Activated CD8-positive, alpha-beta memory T cell treated with anti-CD3 and anti-CD28 coated beads, Interleukin-2, amount 50 U/mL, for 4 hours (primary cell): ENCODE results near the gene NBPF26.
A peak's percentile ranks its signal among the peaks of the same experiment; 100 is the strongest.
"Not testable (repeated sequence)": the region's sequence is repeated elsewhere in the genome, so short reads cannot be mapped to it uniquely, and the experiment has no call there.

Experiments used
- DNase-seq: peaks from one replicate; pipeline ENCODE4 v3.0.0-alpha.2; 2020

The NBPF26 gene

DNA sequence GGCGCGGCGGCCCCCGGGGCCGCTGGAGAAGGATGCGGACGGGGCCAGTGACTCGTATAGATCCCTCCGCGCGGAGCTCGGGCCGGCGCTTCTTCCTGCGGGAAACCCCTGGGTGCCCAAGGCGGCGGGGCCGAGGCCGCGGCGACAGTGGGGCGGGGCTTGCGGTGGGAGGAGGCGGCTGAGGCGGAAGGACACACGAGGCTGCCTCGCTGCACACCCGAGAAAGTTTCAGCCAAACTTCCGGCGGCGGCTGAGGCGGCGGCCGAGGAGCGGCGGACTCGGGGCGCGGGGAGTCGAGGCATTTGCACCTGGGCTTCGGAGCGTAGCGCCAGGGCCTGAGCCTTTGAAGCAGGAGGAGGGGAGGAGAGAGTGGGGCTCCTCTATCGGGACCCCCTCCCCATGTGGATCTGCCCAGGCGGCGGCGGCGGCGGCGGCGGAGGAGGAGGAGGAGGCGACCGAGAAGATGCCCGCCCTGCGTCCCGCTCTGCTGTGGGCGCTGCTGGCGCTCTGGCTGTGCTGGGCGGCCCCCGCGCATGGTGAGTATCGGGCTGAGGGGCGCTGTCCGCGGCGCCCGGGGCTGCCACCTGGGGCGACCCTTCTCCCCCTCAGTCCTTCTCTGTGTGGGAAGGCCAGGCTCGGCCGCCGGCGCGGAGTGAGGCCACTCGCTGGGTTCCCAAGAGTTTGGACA lies at the start of gene NBPF26:
NBPF26 (plus strand) TSS at position 231 of the 688 bp plus-strand sequence.
- DNase-seq, result peak; percentile 65

DNA sequence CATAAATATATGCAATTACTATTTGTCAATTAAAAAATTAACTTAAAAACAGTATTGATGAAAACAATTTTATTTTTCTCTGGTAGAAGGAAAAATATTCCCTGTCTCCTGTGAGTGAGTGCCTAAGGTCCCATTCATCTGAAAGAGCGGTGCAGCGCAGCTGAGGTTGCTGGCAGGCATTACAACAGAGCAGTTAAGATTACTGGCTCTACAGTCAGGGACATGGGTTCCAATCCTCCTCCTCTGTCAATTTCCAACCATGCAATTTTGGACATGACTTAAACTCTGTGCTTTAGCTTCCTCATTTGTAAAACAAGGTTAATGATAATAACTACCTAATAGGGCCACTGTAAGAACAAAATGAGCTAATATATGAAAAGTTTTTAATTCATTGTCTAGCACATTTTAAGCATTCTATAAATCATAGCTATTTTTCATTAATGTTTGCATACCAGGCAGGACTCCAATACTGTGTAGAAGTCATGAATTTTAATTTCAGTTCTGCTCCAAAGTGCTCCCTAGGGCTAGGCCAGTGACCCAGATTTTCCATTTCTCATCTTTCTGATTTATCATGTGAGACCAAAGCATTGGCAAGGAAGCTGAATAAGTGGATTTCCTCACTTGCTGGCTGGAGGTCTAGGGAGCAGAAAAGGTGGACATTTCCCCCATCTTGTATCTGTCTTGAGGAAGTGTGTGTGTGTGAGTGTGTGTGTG lies 43.5 kb upstream of the NBPF26 start:
- not testable (repeated sequence) for DNase-seq

DNA sequence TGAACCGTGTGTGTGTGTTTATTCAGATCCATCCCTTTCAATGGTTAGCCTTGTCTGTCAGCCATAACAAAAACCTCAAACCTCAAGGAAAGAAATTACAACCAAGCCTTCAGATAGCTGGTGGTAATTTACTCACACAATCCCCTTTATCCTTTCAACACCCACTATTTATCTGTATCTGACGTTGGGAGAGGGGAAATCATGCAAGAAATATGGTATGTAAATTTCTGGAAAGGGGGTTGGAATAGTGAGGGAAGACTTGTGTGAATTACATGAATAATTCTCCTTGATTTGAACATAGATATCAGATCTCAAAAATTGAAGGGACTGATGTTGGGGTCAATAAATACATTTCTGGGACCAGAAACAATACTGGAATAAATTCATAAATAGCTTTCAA lies 42.8 kb upstream of the NBPF26 start:
- not testable (repeated sequence) for DNase-seq

DNA sequence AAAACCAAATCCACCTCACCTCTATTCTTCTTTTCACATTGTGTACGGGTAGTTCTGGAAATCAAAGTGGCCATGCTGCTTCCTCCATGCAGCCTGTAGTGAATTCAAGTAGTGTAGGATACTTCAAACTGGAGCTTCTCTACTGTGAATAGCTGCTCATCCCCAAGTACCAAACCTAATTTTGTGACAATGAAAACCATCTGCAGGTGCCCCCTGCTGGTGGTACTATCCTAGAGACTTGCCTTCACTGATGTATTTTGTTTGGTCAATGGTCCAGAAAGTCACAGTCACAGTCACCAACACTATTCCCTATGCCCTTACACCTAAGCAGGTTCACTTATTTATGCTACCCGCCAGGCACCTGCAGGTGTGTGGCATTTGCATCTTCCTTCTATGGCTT lies 39.3 kb upstream of the NBPF26 start:
- DNase-seq, result not testable (repeated sequence)

DNA sequence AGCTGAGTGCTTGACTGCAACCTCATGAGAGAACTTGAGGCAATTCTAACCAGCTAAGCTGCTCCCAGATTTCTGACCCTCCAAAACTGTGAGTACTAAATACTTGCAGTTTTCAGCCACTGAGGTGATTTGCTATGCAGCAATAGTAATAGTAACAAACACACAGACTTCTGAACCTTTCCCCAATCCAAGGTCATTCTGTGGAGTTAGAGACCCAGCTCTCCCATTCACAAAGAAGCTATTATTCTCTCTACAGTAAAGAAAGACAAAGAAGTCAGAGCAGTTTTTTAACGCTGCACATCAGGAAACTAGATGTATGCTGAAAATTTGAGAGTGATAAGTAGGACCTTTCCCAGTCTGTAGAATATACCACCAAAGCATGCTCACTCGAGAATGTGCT lies 38.1 kb upstream of the NBPF26 start:
- not testable (repeated sequence) for DNase-seq

DNA sequence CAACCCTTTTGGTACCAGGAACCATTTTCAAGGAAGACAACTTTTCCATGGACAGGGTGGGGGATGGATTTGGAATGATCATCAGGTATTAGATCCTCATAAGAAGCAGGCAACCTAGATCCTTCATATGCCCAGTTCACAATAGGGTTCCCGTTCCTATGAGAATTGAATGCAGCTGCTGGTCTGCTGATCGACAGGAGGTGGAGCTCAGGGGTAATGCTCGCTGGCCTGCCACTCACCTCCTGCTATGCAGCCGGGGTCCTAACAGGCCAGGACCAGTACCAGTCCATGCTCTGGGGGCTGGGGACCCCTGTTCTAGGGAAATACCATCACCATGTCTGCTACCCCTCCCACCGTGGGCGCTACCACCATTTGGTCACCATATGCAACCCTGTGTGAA lies 36.5 kb upstream of the NBPF26 start:
- DNase-seq, result not testable (repeated sequence)

DNA sequence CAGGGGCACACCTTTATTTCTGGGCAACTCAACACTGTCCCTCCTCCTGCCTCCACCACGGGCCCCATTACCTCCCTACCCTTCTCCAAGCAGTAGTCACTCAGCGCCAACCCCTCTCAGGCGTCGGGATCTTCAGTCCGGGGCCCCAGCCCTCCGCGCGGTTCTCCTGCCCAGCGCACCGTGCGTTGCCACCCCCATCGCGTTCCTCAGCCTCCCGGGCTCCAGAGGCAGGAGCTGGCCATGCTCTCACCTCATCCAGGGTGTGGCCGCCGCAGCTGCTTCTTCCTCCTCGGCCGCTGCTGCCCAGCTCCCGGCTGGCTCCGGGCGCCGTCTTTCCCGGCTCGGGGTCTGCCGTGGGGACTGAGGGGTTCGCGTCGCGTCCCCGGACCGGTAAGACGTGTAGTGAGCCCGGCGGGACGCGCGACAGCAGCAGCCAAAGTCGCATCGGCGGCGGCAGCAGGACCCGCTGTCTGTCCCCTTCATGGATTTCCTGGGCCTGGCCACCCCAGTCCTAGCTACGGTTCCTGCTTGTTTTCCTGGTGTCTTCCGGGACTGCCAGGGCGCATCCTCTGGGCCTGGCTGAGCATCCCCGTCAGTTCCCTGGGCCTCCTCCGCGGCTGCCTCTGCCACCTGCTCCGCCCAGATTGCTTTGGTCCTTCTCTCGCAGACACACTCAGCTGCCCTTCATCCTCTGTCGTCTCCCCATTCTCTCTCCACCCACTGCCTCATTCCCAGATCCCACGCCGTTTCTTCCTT lies 22.8 kb upstream of the NBPF26 start:
- not testable (repeated sequence) for DNase-seq

DNA sequence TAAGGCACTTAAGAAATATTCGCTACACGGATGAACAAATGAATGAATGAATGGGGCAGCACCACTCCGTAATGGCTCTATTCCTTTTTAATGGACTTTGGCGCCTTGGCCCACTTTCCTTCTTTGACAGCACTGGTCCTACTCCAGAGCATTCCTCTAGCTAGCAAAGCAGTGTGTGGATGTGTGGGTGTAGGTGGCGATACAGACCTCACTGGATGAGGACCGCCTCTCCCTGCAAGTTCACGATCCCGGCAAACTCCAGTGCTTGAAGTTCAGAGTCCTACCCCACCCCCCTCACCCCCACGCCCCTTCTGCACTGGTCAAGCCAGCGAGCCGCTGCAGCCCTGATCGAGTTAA lies 409 bp upstream of the NBPF26 start:
- DNase-seq, result not testable (repeated sequence)

DNA sequence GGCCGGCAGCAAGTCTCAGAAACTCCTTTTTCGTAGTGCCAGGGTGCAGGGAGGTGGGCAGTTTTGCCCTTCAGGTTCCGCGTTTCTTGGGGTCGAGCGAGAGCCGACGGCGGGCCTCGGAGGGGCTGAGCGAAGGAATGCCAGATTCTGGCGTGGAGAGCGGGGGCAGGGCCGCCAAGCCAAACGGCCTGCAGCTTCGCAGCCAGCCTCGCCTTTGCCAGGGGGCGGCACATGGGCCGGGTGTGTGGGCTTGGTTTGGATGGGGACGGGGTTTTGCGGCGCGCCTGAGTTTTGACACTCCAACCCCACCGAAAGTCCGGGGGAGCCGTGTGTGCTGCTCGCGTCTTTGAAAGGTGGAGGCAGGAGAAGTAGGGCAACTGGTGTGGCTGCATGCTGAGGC lies 762 bp downstream of the NBPF26 start:
- not testable (repeated sequence) for DNase-seq

DNA sequence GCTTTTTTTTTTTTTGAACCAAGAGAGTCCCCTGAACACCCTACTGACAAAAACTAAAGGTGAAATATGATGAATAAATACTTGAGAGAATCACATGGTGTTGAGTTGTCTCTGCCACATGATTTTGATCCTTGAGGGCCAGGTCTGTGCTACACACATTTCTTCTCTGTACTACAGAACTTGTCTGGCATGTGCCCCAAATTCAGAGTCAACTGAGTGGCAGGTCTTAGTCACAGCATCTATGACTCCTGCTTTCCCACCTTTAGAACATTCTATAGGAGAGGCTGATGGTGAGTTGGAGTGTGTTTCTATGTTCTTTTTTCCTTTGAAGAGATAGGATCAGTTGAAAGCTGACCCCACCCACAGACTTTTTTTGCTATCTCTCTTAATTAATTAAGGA lies 5.1 kb downstream of the NBPF26 start:
- DNase-seq, result peak; percentile 16

DNA sequence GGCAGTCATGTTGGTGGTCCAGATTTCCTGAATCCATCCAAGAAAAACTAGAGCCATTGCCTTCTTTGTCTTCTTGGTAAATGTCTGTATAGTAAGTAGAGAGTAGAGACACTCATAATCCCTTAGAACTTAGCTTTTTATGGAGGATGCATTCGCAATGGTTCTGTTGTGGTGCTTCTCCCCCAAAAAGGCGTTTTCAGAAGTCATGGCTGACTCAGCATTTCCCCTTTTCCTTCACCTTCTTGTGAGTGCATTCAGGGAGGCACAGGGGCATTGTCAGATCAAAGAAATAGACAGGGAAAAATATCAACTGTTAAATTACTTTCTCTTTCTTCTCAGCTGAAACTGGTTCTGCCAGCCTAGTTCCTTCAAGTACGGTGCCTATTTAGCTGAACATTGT lies 45.3 kb downstream of the NBPF26 start:
- not testable (repeated sequence) for DNase-seq

DNA sequence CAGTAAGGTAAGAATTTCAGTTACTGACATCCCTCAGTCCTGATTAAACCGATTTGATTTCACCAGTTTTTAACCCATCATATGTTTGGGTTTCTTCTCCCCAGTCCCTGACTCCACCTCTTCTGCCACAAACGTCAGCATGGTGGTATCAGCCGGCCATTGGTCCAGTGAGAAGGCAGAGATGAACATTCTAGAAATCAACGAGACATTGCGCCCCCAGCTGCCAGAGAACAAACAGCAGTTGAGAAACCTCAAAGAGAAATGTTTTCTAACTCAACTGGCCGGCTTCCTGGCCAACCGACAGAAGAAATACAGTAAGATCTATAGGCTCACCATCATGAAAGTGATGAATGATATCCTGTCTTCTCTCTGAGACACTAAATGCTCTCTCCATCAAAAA lies 81.7 kb downstream of the NBPF26 start:
- not testable (repeated sequence) for DNase-seq

DNA sequence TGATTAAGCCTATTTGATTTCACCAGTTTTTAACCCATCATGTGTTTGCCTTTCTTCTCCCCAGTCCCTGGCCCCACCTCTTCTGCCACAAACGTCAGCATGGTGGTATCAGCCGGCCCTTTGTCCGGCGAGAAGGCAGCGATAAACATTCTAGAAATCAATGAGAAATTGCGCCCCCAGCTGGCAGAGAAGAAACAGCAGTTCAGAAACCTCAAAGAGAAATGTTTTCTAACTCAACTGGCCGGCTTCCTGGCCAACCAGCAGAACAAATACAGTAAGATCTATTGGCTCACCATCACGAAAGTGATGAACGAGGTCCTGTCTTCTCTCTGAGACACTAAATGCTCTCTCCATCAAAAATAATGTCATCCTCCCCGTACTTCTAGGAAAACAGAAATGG lies 88.1 kb downstream of the NBPF26 start:
- DNase-seq, result peak; percentile 12

DNA sequence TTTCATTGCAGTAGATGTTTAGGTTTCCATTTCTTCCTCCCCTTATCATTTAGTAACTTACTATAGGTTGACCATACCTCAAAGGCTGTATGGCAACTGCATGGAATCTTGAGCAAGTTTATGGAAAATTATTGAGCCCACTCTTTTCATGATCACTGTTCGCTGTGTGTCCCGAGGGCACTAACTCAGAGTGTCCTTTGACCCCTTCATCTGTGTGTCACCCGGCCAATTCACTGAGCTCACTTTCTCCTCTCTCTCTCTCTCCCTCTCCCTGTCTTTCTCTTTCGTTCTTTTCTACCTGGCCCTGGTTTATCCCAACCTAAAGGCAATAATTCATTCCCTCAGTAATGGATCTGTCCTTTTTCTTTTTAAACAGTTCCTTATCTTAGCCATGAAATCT lies 101.3 kb downstream of the NBPF26 start:
- DNase-seq, result not testable (repeated sequence)

DNA sequence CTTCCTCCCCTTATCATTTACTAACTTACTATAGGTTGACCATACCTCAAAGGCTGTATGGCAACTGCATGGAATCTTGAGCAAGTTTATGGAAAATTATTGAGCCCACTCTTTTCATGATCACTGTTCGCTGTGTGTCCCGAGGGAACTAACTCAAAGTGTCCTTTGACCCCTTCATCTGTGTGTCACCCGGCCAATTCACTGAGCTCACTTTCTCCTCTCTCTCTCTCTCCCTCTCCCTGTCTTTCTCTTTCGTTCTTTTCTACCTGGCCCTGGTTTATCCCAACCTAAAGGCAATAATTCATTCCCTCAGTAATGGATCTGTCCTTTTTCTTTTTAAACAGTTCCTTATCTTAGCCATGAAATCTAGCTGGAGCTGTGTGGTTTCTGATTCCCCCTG lies 102.9 kb downstream of the NBPF26 start:
- not testable (repeated sequence) for DNase-seq

DNA sequence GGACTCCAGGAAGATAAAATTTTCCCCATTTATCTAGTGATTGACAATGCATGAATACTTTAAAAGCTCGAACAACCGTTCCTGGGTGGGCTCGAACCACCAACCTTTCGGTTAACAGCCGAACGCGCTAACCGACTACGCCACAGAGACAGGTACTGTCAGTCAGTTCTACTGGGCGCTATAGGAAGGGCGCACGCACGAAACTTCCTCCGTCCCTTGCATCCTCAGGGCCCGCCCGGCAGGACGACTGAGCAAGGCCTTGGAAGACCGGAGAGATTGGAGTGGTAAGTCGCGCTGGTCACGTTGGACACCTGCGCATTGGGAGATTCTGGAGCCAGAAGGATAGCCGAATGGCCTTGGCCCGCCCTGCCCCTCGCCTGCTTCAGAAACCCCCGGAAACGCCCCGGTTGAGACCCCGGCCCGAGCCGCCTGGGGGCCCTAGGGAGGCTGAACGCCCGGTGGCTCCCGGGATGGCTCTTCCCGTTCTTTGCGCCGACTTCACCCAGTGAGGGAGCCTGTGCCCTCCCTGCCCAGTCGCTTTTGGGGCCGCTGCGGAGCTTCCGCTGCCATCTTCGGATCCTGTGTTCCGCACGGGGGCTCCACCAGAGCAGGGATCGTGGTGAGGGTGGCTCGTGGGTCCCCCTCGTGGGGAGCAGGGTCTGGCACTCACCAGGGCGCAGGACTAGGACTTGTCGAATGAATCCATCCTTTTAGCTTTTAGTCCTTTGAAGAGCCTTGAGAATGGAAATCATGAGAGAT lies 120.6 kb downstream of the NBPF26 start:
- DNase-seq, result peak; percentile 65

DNA sequence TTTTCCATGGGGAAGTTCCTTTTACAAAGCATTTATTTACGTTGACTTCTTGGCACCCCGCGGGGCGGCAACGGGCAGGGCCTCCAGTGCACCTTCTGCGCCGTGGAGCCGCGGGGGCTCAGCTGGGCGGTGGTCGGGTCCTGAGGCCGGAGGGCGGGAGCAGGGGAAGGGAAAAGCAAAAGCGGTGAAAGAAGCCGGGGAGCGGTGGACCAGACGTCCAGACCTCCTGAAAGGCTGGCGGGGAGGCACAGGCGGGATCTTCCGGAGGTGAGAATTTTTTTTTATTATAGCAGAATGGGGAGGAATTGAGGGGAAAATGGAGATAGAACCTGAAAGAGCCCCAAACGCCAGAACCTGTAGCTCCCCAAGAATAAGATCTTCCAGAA lies 121.2 kb downstream of the NBPF26 start:
- not testable (repeated sequence) for DNase-seq

DNA sequence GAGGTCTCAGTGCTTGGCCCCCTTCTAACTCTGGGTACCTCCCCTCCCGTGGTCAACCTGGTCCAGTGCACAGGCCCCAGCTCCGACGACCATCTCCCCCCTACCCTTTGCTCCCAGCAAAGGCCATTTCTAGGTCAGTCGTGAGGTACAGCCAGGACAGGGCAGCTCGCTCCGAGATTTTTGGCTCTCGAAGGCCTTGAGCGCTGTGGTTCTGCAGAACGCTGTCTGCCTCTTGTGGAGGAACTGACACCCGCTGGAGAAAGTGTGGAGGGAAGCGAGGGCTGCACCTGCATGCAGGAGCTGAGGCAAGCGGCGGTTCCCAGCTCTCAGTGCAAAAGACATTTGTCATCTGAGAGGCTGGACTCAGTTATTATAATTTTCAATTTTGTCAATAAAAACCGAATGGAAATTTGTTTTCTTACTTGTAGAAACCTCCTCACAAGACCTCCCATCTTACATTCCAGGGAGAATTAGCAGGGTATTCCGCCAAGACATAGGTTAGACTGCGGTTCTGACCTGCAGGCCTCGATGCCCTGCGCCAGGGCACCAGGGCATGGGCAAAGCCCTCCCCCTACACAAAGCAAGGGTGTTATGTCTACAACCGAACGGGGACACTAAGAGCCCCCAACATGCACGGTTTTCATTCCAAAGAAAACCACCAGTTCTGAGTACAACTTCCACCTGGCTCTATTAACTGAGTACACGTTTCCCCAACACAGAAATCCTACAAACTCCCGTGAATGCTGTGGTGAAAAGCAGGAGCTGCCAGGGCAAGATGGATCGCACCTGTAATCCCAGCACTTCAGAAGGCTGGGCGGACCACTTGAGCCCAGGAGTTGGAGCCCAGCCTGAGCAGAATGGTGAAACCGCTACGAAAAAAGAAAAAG lies 125.9 kb downstream of the NBPF26 start:
- DNase-seq, result peak; percentile 19

DNA sequence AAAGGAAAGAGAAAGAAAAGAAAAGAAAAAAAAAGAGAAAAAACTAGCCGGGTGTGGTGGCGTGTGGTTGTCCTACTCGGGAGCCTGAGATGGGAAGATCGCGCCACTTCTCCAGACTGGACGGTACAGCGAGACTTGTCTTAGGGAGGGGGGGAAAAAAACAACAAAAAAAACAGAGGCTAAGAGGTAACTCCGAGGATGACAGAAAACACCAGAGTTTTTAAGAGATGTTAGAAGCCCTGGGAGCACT lies 126.5 kb downstream of the NBPF26 start:
- not testable (repeated sequence) for DNase-seq

DNA sequence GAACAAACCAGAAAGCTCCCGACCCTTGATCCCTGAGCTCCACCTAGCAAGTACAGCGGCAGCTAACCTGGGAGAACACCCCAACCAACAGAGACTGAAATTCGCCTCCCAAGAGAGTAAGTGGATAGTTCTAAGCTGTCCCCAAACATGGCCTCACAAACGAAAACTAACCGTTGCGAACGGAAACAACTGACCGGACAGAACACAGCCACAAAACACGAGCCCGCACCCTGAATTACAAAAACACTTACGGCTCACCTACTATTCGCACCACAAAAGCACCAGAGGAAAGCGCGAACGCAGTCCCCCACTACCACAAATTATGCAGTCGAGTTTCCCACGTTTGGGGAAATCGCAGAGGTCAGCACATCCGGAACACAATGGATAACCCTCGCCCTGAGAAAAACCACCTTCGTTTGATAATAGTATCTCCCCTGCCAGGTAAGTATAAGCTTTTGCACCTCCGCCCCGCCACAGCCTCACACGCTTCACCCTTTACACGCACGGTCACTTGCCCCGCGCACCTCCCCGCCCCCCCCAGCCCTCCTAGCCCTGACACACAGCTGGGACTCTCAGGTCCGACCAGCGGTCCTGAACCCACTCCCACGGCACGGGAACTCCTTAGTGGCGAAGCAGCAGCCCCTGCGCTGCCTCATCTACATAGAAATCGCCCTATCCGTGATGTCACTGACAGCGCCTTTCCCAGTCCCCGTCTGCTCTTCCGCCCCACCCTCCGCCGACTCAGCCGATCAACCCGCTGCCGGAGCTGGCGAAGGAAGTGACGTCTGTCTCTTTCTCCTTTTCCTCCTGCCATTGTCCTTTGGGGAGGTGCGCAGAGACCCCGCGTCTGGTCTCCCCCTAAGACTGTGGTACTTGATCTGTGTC lies 127.0 kb downstream of the NBPF26 start:
- peak; percentile 63 for DNase-seq

DNA sequence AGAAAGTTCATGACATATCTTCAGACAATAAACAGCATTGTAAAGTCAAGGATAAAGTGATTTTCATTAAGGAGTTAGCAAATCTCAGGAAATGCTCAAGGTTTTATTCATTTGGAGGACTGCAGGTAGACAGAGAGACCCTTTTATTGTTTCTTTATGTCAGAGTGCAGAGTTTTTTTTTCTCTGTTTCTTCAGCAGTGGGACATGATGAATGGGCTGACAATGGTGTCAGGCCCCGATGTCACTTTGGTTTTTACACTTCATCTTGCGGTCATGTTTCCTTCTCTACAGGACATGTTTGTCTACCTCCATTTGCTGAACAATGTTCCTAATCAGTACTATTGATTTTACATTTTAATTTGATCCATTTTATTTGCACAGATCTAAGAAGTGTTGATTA lies 134.4 kb downstream of the NBPF26 start:
- not testable (repeated sequence) for DNase-seq
